Activated CD8-positive, alpha-beta memory T cell treated with anti-CD3 and anti-CD28 coated beads, Interleukin-2, amount 10 ng/mL, durations not matched to agents 7 days and 5 days (primary cell): ENCODE measurements around the gene KIF20B. TPM values are rescaled to one million over a fixed set of nuclear protein-coding genes. Genes with fewer than 3 reads are reported as not detected.

Source experiments
- ATAC-seq: fragments of 150-1000 bp; cut with Tn5 transposase; one replicate; pipeline ENCODE4 v1.10.0; 2021; ENCODE audit warnings: moderate library complexity
- CTCF ChIA-PET: fragments of 350-600 bp; sonication (Branson Sonifier 250); formaldehyde crosslinking; loops from one replicate; lab custom pipeline; 2021; ENCODE audit warnings: antibody characterized with exemption; lab: Charles Lee
- DNase-seq: peaks from one replicate; pipeline ENCODE4 v3.0.0-alpha.2; 2020
- H3K27ac Mint-ChIP-seq: one replicate; pipeline ENCODE4 v1.8.0; 2021; ENCODE audit warnings: mild to moderate bottlenecking, mixed read lengths
- H3K27me3 Mint-ChIP-seq: one replicate; pipeline ENCODE4 v1.8.0; 2021; ENCODE audit warnings: mixed read lengths
- H3K36me3 Mint-ChIP-seq: one replicate; pipeline ENCODE4 v1.8.0; 2021; ENCODE audit warnings: mild to moderate bottlenecking, mixed read lengths
- H3K4me1 Mint-ChIP-seq: one replicate; pipeline ENCODE4 v1.8.0; 2021; ENCODE audit warnings: mixed read lengths
- H3K4me3 Mint-ChIP-seq: one replicate; pipeline ENCODE4 v1.8.0; 2021; ENCODE audit warnings: mild to moderate bottlenecking, moderate library complexity, mixed read lengths
- H3K9me3 Mint-ChIP-seq: one replicate; pipeline ENCODE4 v1.8.0; 2022; ENCODE audit warnings: low read depth, mixed read lengths
- total RNA-seq, 2 experiments: library from RNA; stranded (reverse); gene quantifications; one replicate each; pipeline ENCODE4 v1.2.3, GENCODE V29; 2021

Gene KIF20B
- 10 to 100 TPM; 87.5 to 92.8 TPM for total RNA-seq

- CTCF ChIA-PET, result interaction anchor here (0.6 to 1.8 kb wide), 9 partner anchors 9 to 309 kb away, joined by 3 to 12 read pairs (median 4); partner anchors contain the start of gene IFIT1
- no peaks in the 10 kb centered on the region for H3K9me3 Mint-ChIP-seq
- peak within 1 kb of the TSS; percentile 98 for H3K27ac Mint-ChIP-seq
- peak; percentile 97 for ATAC-seq
- peak within 1 kb of the TSS; percentile 96 for H3K4me3 Mint-ChIP-seq
- peak; percentile 98 for DNase-seq
- no peaks in the 10 kb centered on the region for H3K27me3 Mint-ChIP-seq
- peaks cover 26% of the 10 kb centered on the region for H3K36me3 Mint-ChIP-seq
- H3K4me1 Mint-ChIP-seq, result peaks cover 50% of the 10 kb centered on the region
Measured at GRCh38 chr10:89701242-89702120, at the start of gene KIF20B. Gene KIF20B, plus strand, starts transcription at chr10:89701590. Its CDS starts 3,705 bp downstream, at chr10:89705295.

GRCh38 chr10:89651916-89652573 lies 49.3 kb upstream of the KIF20B start:
- CTCF ChIA-PET, result no interaction called here
- H3K27me3 Mint-ChIP-seq, result peaks cover 27% of the 10 kb centered on the region
- peaks cover 5% of the 10 kb centered on the region for H3K9me3 Mint-ChIP-seq
- H3K4me3 Mint-ChIP-seq, result no peak overlapping the region
- peaks cover 9% of the 10 kb centered on the region for H3K4me1 Mint-ChIP-seq
- no peak overlapping the region for H3K27ac Mint-ChIP-seq
- ATAC-seq (no peak), DNase-seq (no peak)
- no peaks in the 10 kb centered on the region for H3K36me3 Mint-ChIP-seq

- Mint-ChIP-seq H3K9me3 (peaks cover 5% of the 10 kb centered on the region), H3K36me3 (no peaks in the 10 kb centered on the region), H3K4me1 (peaks cover 9% of the 10 kb centered on the region), H3K27ac (no peak overlapping the region), H3K27me3 (peaks cover 22% of the 10 kb centered on the region), H3K4me3 (no peak overlapping the region)
- ATAC-seq, result no peak
- CTCF ChIA-PET, result no interaction called here
- no peak for DNase-seq
Measured at GRCh38 chr10:89652806-89653370, 48.5 kb upstream of the KIF20B start.

- DNase-seq (peak; percentile 49), ATAC-seq (no peak)
- peaks cover 9% of the 10 kb centered on the region for H3K4me1 Mint-ChIP-seq
- no peaks in the 10 kb centered on the region for H3K36me3 Mint-ChIP-seq
- peaks cover 19% of the 10 kb centered on the region for H3K27me3 Mint-ChIP-seq
- no peak overlapping the region for H3K4me3 Mint-ChIP-seq
- no peak overlapping the region for H3K27ac Mint-ChIP-seq
- CTCF ChIA-PET, result interaction anchor here (0.7 to 1.4 kb wide), 3 partner anchors 11 to 1560 kb away, joined by 3 to 5 read pairs (median 3); no protein-coding TSS in a partner anchor
- peaks cover 5% of the 10 kb centered on the region for H3K9me3 Mint-ChIP-seq
Measured at GRCh38 chr10:89653410-89653869, 48.0 kb upstream of the KIF20B start.

GRCh38 chr10:89655722-89656121 lies 45.7 kb upstream of the KIF20B start:
- Mint-ChIP-seq H3K9me3 (no peaks in the 10 kb centered on the region), H3K4me3 (no peak overlapping the region), H3K36me3 (no peaks in the 10 kb centered on the region), H3K27ac (no peak overlapping the region), H3K4me1 (peaks cover 9% of the 10 kb centered on the region), H3K27me3 (peaks cover 13% of the 10 kb centered on the region)
- CTCF ChIA-PET, result no interaction called here
- DNase-seq (no peak), ATAC-seq (no peak)

- CTCF ChIA-PET, result no interaction called here
- H3K4me3 Mint-ChIP-seq, result no peak overlapping the region
Measured at GRCh38 chr10:89657302-89657701, 44.1 kb upstream of the KIF20B start.

GRCh38 chr10:89659143-89660131 lies 42.0 kb upstream of the KIF20B start:
- no peaks in the 10 kb centered on the region for H3K9me3 Mint-ChIP-seq
- ATAC-seq (no peak), DNase-seq (no peak)
- peaks cover 19% of the 10 kb centered on the region for H3K27me3 Mint-ChIP-seq
- H3K36me3 Mint-ChIP-seq, result no peaks in the 10 kb centered on the region
- H3K27ac Mint-ChIP-seq, result no peak overlapping the region
- H3K4me1 Mint-ChIP-seq, result no peaks in the 10 kb centered on the region
- no peak overlapping the region for H3K4me3 Mint-ChIP-seq
- CTCF ChIA-PET, result no interaction called here

More at GRCh38 chr10:89657302-89657701, 44.1 kb upstream of the KIF20B start:
- no peak for ATAC-seq
- no peaks in the 10 kb centered on the region for H3K36me3 Mint-ChIP-seq
- no peak overlapping the region for H3K27ac Mint-ChIP-seq
- no peaks in the 10 kb centered on the region for H3K9me3 Mint-ChIP-seq
- peaks cover 13% of the 10 kb centered on the region for H3K27me3 Mint-ChIP-seq
- no peak for DNase-seq
- peaks cover 9% of the 10 kb centered on the region for H3K4me1 Mint-ChIP-seq

- no peak for DNase-seq
- CTCF ChIA-PET, result interaction anchor here (1.7 kb wide), 1 partner anchor 19 kb away, joined by 5 read pairs; no protein-coding TSS in a partner anchor
- ATAC-seq, result no peak
- H3K27ac Mint-ChIP-seq, result no peak overlapping the region
- H3K27me3 Mint-ChIP-seq, result peaks cover 25% of the 10 kb centered on the region
- no peak overlapping the region for H3K4me3 Mint-ChIP-seq
- no peaks in the 10 kb centered on the region for H3K36me3 Mint-ChIP-seq
- H3K9me3 Mint-ChIP-seq, result no peaks in the 10 kb centered on the region
- H3K4me1 Mint-ChIP-seq, result no peaks in the 10 kb centered on the region
Measured at GRCh38 chr10:89662596-89662995, 38.8 kb upstream of the KIF20B start.

- CTCF ChIA-PET, result interaction anchor here (1.7 kb wide), 1 partner anchor 20 kb away, joined by 5 read pairs; no protein-coding TSS in a partner anchor
- no peak overlapping the region for H3K4me3 Mint-ChIP-seq
- H3K9me3 Mint-ChIP-seq, result no peaks in the 10 kb centered on the region
- H3K27me3 Mint-ChIP-seq, result peaks cover 25% of the 10 kb centered on the region
- ATAC-seq (no peak), DNase-seq (no peak)
- H3K27ac Mint-ChIP-seq, result no peak overlapping the region
- H3K36me3 Mint-ChIP-seq, result no peaks in the 10 kb centered on the region
- no peaks in the 10 kb centered on the region for H3K4me1 Mint-ChIP-seq
Measured at GRCh38 chr10:89663144-89663543, 38.2 kb upstream of the KIF20B start.

GRCh38 chr10:89664203-89664602 lies 37.2 kb upstream of the KIF20B start:
- Mint-ChIP-seq H3K27ac (no peak overlapping the region), H3K4me1 (no peaks in the 10 kb centered on the region), H3K9me3 (no peaks in the 10 kb centered on the region), H3K4me3 (no peak overlapping the region), H3K27me3 (peaks cover 24% of the 10 kb centered on the region), H3K36me3 (no peaks in the 10 kb centered on the region)
- DNase-seq, result no peak
- CTCF ChIA-PET, result interaction anchor here (1.0 to 1.7 kb wide), 2 partner anchors 10 to 21 kb away, joined by 5 read pairs; no protein-coding TSS in a partner anchor
- no peak for ATAC-seq

GRCh38 chr10:89665302-89665701 lies 36.1 kb upstream of the KIF20B start:
- no peaks in the 10 kb centered on the region for H3K4me1 Mint-ChIP-seq
- ATAC-seq (no peak), DNase-seq (no peak)
- H3K27ac Mint-ChIP-seq, result no peak overlapping the region
- CTCF ChIA-PET, result no interaction called here
- H3K4me3 Mint-ChIP-seq, result no peak overlapping the region
- no peaks in the 10 kb centered on the region for H3K36me3 Mint-ChIP-seq
- H3K9me3 Mint-ChIP-seq, result no peaks in the 10 kb centered on the region
- H3K27me3 Mint-ChIP-seq, result peaks cover 26% of the 10 kb centered on the region

- no peak overlapping the region for H3K4me3 Mint-ChIP-seq
- no peaks in the 10 kb centered on the region for H3K36me3 Mint-ChIP-seq
- DNase-seq (no peak), ATAC-seq (no peak)
- H3K9me3 Mint-ChIP-seq, result no peaks in the 10 kb centered on the region
- no peaks in the 10 kb centered on the region for H3K4me1 Mint-ChIP-seq
- H3K27me3 Mint-ChIP-seq, result peaks cover 24% of the 10 kb centered on the region
- H3K27ac Mint-ChIP-seq, result no peak overlapping the region
- CTCF ChIA-PET, result no interaction called here
Measured at GRCh38 chr10:89666138-89666537, 35.3 kb upstream of the KIF20B start.
